ENCODE measurements around the gene HERC4. TPM values are rescaled to one million over a fixed set of nuclear protein-coding genes. Genes with fewer than 3 reads are reported as not detected.

Gene HERC4
- total and polyA plus RNA-seq, 12 donors, result 21.3 to 75.6 (median 49.7) TPM

- Histone ChIP-seq H3K4me3 (no peak overlapping the region), H3K27me3 (no peaks in the 10 kb centered on the region), H3K9me3 (replicated peaks in 1 of 3) (no peaks in the 10 kb centered on the region), H3K36me3 (replicated peaks in 1 of 2) (no peaks in the 10 kb centered on the region), H3K27ac (no peak overlapping the region), H3K4me1 (replicated peaks in 1 of 2) (no peaks in the 10 kb centered on the region)
- DNase-seq, result no peak
- TF ChIP-seq POLR2A (IDR thresholded peaks at IDR 0.05) (no peak), CTCF (IDR thresholded peaks at IDR 0.05) (no peak)
- intact Hi-C loops (cut with DNase I), result no loop called here
- 95 to 100% (median 98%) methylated on average over 1 of the region's 1 CpG for WGBS, 4 donors
Measured at GRCh38 chr10:68107651-68108050, 32.6 kb upstream of the HERC4 start.

GRCh38 chr10:68106656-68107055 is 31.6 kb upstream of the HERC4 start:
- no peaks in the 10 kb centered on the region for H3K27me3 ChIP-seq
- intact Hi-C loops (cut with DNase I), result no loop called here
- H3K4me1 ChIP-seq (replicated peaks in 1 of 2), result no peaks in the 10 kb centered on the region
- no peak overlapping the region for H3K27ac ChIP-seq
- DNase-seq, result no peak
- TF ChIP-seq POLR2A (IDR thresholded peaks at IDR 0.05), result no peak
- no peak for TF ChIP-seq CTCF (IDR thresholded peaks at IDR 0.05)
- no peak overlapping the region for H3K4me3 ChIP-seq
- H3K9me3 ChIP-seq (replicated peaks in 1 of 3), result no peaks in the 10 kb centered on the region
- WGBS, 4 donors, result 85 to 90% (median 87%) methylated on average over 3 of the region's 3 CpGs
- H3K36me3 ChIP-seq (replicated peaks in 1 of 2), result no peaks in the 10 kb centered on the region

GRCh38 chr10:68105820-68106219 is 30.7 kb upstream of the HERC4 start:
- Histone ChIP-seq H3K4me1 (replicated peaks in 1 of 2) (no peaks in the 10 kb centered on the region), H3K27me3 (no peaks in the 10 kb centered on the region), H3K4me3 (no peak overlapping the region), H3K27ac (no peak overlapping the region), H3K36me3 (replicated peaks in 1 of 2) (no peaks in the 10 kb centered on the region), H3K9me3 (replicated peaks in 1 of 3) (no peaks in the 10 kb centered on the region)
- no peak for DNase-seq
- TF ChIP-seq POLR2A (IDR thresholded peaks at IDR 0.05), result no peak
- no peak for TF ChIP-seq CTCF (IDR thresholded peaks at IDR 0.05)
- intact Hi-C loops (cut with DNase I), result no loop called here
- 74 to 89% (median 81%) methylated on average over 3 of the region's 3 CpGs for WGBS, 4 donors

GRCh38 chr10:68103901-68104300 is 28.8 kb upstream of the HERC4 start:
- no peak for DNase-seq
- WGBS, 4 donors, result 87 to 96% (median 93%) methylated on average over 3 of the region's 3 CpGs

More at GRCh38 chr10:68103901-68104300, 28.8 kb upstream of the HERC4 start:
- intact Hi-C loops (cut with DNase I), result no loop called here
- H3K27me3 ChIP-seq, result no peaks in the 10 kb centered on the region
- H3K9me3 ChIP-seq (replicated peaks in 1 of 3), result no peaks in the 10 kb centered on the region
- H3K27ac ChIP-seq, result no peak overlapping the region
- H3K4me1 ChIP-seq (replicated peaks in 1 of 2), result no peaks in the 10 kb centered on the region
- no peaks in the 10 kb centered on the region for H3K36me3 ChIP-seq (replicated peaks in 1 of 2)
- no peak for TF ChIP-seq CTCF (IDR thresholded peaks at IDR 0.05)
- no peak for TF ChIP-seq POLR2A (IDR thresholded peaks at IDR 0.05)
- H3K4me3 ChIP-seq, result no peak overlapping the region

Data from adrenal gland (tissue), 12 donors.